ENCODE measurements around the gene FBN3.
"Not testable (repeated sequence)": the region's sequence is repeated elsewhere in the genome, so short reads cannot be mapped to it uniquely, and the experiment has no call there.

Gene FBN3

GRCh38 chr19:8149261-8150094 lies at the start of gene FBN3:
FBN3 (minus strand) TSS chr19:8149592; CDS start chr19:8147480, 2,112 bp downstream.
- no peak for DNase-seq

- DNase-seq: no peak
Measured at GRCh38 chr19:8196271-8196927, 47.0 kb upstream of the FBN3 start.

DNA sequence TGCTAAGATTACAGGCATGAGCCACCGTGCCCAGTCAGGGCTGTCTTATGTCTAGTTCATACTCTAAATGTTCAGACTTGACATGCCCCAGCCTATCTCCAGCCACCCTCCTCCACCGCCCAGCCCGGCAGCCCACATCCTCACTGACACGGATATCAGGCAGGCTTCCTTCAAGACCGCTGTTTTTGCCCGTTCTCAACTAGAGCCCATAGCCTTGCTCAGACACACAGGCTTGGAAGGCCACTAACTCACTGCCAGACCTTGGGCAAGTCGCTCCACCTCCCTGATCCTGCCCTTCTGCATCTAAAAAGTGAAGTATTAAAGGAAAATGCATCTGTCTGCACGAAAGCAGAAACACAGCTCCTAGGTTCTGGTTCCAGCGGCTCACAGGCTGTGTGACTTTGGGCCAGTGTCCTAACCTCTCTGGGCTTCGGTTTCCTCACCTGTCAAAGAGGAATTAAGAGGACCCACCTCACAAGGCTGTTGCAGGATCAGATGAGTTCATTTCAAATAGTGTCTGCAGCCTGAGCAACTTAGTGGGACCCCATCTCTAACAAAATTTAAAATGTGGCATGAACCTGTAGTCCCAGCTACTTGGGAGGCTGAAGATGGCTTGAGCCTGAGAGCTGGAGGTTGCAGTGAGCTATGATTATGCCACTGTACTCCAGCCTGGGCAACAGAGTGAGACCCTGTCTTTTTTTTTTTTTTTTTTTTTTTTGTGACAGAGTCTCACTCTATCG lies 45.3 kb upstream of the FBN3 start:
- no peak for DNase-seq

DNA sequence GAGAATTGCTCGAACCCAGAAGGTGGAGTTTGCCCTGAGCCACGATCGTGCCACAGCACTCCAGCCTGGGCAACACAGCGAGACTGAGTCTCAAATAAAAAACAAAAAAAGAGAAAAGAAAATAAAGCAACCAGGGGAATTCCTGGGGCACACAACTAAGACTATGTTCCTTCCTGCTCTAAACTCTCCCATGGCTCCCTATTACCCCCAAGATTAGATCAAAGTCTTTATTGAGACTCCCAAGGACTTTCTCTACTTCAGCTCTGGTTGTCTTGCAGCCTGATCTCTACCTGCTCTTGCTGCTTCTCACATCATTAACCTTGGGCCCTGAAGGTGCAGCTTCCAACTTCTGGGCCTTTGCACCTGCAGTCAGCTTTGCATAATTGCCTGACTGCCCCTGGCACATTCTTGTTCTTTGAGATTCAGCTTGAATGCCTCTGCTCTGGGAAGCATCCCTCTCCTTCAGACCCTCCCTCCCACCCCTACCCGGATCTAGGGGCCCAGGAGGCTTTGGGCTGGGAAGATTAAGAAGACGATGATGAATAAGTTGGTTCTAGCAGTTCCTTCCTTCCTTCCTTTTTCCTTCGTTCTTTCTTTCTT lies 42.9 kb upstream of the FBN3 start:
- no peak for DNase-seq

DNA sequence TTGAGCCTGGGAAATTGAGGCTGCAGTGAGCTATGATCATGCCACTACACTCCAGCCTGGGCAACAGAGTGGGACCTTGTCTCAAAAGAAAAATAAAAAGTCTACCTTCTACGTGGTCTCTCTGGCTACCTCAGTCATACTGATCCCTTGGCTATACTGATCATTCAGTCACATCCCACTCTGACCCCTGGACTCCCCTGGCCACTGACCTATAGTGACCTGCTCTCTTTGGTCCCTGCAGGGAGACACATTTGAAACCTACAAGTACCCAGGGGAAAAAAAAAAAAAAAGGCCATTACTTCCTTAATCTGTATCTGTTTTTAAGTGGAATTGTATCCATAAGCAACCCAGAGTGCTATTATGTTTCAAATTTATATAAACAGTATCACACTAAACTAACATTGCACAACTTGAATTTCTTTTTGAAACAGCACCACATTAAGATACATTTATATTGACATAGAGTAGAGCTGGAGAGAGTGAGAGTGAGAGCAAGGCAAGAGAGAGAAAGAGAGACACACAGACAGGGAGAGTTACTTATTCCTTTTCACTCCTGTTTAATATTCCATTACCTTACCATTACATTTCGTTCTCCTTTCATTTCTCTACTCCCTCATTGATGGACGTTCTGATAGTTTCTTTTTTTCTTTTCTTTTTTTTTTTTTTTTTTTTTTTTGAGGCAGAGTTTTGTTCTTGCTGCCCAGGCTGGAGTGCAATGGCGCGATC lies 36.1 kb upstream of the FBN3 start:
- no peak for DNase-seq

GRCh38 chr19:8184274-8184673 lies 34.9 kb upstream of the FBN3 start:
- no peak for DNase-seq

GRCh38 chr19:8180018-8180417 lies 30.6 kb upstream of the FBN3 start:
- no peak for DNase-seq

DNA sequence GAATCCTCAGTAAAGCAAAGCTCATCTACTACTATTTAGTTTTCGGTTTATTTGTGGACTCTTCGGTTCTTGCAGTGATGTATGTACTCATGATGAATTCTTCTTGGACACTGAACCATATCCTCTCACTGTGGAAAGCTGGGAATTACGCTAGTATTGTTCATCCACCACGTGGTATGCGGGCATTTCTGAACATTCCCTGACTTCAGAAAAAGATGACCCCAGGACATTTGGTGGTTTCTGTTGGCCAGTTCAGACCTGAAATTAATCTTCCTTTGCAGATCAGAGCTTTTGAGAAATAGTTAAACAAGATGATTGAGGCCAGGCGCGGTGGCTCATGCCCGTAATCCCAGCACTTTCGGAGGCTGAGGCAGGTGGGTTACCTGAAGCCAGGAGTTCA lies 25.3 kb upstream of the FBN3 start:
- DNase-seq: no peak

GRCh38 chr19:8168537-8168936 lies 19.1 kb upstream of the FBN3 start:
- DNase-seq: no peak

GRCh38 chr19:8167985-8168384 lies 18.6 kb upstream of the FBN3 start:
- no peak for DNase-seq

DNA sequence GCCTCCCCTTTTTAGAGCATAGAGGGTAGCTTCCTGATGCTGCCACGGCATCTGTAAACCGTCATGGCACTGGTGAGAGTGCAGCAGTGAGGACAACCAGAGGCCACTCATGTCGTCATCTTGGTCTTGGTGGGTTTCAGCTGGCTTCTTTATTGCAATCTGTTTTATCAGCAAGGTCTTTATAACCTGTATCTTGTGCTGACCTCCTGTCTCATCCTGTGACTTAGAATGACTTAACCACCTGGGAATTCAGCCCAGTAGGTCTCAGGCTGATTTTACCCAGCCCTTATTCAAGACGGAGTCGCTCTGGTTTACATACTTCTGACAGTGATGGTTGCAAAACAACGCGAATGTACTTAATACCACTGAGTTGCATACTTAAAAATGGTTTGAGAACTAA lies 14.4 kb upstream of the FBN3 start:
- DNase-seq: no peak

GRCh38 chr19:8161135-8161646 lies 11.8 kb upstream of the FBN3 start:
- no peak for DNase-seq

DNA sequence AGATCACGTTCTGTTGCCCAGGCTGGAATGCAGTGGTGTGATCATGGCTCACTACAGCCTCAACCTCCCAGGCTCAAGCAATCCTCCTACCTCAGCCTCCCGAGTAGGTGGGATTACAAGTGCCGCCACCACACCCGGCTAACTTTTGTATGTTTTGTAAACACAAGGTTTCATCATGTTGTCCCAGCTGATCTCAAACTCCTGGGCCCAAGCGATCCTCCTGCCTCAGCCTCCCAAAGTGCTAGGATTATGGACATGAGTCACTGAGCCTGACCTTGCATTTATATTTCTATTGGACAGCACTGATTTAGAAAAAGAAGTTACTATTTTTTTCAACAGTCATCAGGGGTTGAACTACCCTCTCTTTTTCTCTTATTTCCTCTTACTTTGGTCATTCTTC lies 9.9 kb upstream of the FBN3 start:
- not testable (repeated sequence) for DNase-seq

DNA sequence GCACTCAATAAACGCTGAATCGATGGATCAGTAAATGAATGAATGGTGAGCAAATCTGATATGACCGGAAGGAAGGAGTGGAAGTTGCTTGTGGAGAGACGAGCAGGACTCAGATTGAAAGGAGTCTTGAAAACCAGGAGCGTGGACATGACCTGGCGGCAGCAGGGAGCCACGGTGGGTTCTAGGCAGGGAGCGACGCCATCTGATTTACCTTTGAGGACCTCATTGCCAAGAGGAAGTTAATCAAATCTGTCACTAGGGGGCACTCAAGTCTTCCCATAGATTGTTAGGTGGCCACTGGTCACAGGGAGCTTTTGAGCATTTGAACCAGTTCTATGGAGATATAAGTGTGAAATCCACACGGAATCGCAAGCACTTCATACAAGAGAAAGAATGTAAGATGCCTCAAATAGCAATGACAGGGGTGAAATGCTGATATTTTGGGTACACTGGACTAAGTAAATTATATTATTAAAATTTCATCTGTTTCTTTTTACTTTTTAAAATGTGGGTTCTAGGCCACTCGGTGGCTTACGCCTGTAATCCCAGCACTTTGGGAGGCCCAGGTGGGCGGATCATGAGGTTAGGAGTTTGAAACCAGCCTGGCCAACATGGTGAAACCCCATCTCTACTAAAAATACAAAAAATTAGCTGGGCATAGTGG lies 9.2 kb upstream of the FBN3 start:
- DNase-seq: peak; percentile 52

- DNase-seq: no peak
Measured at GRCh38 chr19:8155318-8155717, 5.9 kb upstream of the FBN3 start.

- DNase-seq: not testable (repeated sequence)
Measured at GRCh38 chr19:8154014-8154413, 4.6 kb upstream of the FBN3 start.

- no peak for DNase-seq
Measured at GRCh38 chr19:8151767-8152035, 2.3 kb upstream of the FBN3 start.

- DNase-seq: no peak
Measured at GRCh38 chr19:8150998-8151766, 1.8 kb upstream of the FBN3 start.

DNA sequence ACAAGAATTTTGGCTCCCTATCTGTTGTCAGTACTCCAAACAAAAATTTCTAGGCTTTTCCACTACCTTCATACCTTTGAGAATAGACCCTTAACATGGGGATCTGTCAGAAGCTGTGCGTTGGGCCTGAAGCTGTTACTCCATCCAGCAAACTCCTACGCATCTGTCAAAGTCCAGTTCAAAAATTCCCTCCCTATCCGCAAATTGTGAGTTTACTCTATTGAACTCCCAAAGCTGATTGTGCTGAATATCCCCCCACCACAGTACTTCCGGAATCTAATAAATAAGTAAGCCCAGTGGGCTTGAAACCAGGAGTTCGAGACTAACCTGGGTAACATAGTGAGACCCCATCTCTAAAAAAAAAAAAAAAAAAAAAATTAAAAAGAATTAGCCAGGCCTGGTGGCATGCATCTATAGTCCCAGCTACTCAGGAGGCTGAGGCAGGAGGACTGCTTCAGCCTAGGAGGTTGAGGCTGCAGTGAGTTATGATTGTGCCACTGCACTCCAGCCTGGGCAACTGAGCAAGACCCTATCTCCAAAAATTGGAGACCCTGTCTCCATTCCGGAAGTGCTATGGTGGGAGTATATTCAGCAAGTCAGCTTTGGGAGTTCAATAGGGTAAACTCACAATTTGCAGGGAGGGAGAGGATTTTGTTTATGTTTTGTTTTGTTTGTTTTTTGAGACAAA lies 930 bp upstream of the FBN3 start:
- no peak for DNase-seq

DNA sequence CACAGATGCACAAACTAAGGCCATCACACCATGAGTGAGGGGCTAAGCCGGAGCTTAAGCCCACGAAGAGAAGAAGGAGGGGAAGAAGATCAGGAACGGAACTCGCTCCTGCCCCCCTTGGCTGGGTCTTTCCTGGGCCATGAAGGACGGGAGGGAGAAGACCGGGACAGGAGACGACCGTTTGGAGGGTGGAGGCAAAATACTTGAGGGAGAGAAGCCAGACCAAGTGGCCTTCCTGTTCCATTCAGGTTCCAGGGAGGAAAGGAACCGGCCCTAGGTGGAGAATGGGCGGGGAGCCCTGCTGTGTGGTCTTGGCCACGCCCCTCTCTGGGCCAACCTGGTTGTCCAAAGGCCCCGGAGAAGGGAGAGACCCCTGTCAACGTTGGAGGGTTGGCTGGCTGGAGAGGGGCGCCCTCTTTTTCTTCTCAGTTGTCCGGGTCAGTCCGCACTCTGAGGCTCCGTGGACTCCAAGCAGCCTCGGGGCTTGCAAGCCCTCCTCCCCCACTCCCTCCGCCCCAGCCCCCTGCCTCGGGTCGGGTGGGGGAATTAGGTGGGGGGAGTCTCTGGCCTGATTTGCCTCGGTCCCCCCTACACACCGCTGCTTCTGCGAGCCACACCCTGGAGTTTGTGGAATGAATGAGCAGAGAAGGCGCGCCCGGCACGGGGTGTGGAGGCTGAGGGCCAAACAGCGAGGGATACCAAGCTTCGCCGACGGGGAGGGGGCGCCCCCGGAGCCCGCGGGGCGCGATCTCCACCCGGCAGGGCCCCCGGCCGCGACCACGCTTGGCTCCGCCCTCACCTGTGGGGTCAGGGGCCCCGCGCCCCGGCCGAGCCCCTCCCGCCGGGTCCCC lies 757 bp downstream of the FBN3 start:
- DNase-seq: no peak
